Amniotic stem cell (primary cell): ENCODE results near the gene EFCAB6.

Experiments used
- DNase-seq: peaks from one replicate; lab custom pipeline; 2025; lab: John Stamatoyannopoulos, UW

The EFCAB6 gene

GRCh38 chr22:43831561-43832392 is 19.7 kb upstream of the EFCAB6 start:
- DNase-seq, result no peak

GRCh38 chr22:43830931-43831560 is 18.9 kb upstream of the EFCAB6 start:
- no peak for DNase-seq

- DNase-seq, result no peak
These were observed 18.1 kb upstream of the EFCAB6 start for GRCh38 chr22:43829904-43830851.

- DNase-seq, result no peak
These were observed 17.1 kb upstream of the EFCAB6 start for GRCh38 chr22:43828998-43829782.

- no peak for DNase-seq
These were observed 16.6 kb upstream of the EFCAB6 start for GRCh38 chr22:43828725-43828997.

- DNase-seq, result no peak
These were observed 16.0 kb upstream of the EFCAB6 start for GRCh38 chr22:43827926-43828724.

- DNase-seq, result no peak
These were observed 15.1 kb upstream of the EFCAB6 start for GRCh38 chr22:43827003-43827735.

GRCh38 chr22:43826142-43827002 is 14.3 kb upstream of the EFCAB6 start:
- DNase-seq, result peak; percentile 15

GRCh38 chr22:43825651-43826050 is 13.5 kb upstream of the EFCAB6 start:
- DNase-seq, result no peak

- DNase-seq, result no peak
These were observed 12.8 kb upstream of the EFCAB6 start for GRCh38 chr22:43824724-43825420.

- DNase-seq, result no peak
These were observed 12.0 kb upstream of the EFCAB6 start for GRCh38 chr22:43823911-43824665.

- DNase-seq, result no peak
These were observed 11.3 kb upstream of the EFCAB6 start for GRCh38 chr22:43823353-43823908.

- DNase-seq, result no peak
These were observed 9.7 kb upstream of the EFCAB6 start for GRCh38 chr22:43821606-43822425.

GRCh38 chr22:43820651-43821305 is 8.7 kb upstream of the EFCAB6 start:
- DNase-seq, result no peak

GRCh38 chr22:43819931-43820640 is 8.0 kb upstream of the EFCAB6 start:
- no peak for DNase-seq
